Tibial artery (tissue), 4 donors: ENCODE data around the gene NPHP4.

Experiments used
- DNase-seq, 2 donors: peaks; one replicate each; pipeline ENCODE4 v3.0.0-alpha.2; 2019
- H3K27ac ChIP-seq, 2 donors: fragments of 200-600 bp; sonication (generic) in 1 of 2; 1 replicate in 1 of 2; 2 replicates in 1 of 2; pipeline ENCODE4 v1.5.1; 2018 to 2019; ENCODE audit warnings: mild to moderate bottlenecking in 1 of 2
- H3K27me3 ChIP-seq, 2 donors: fragments of 200-600 bp; sonication (generic) in 1 of 2; one replicate each; pipeline versions ENCODE4 v1.5.1 to v1.6.0; 2016 to 2019
- H3K36me3 ChIP-seq, 3 donors: fragments of 200-600 bp; sonication (generic) in 2 of 3; one replicate each; pipeline ENCODE4 v1.5.1; 2016 to 2019; ENCODE audit warnings: mild to moderate bottlenecking in 2 of 3
- H3K4me1 ChIP-seq, 4 donors: fragments of 200-600 bp; sonication (generic) in 2 of 4; 1 replicate in 3 of 4; 2 replicates in 1 of 4; pipeline ENCODE4 v1.5.1; 2016 to 2019
- H3K4me3 ChIP-seq, 2 donors: fragments of 200-600 bp; sonication (generic) in 1 of 2; 1 replicate in 1 of 2; 2 replicates in 1 of 2; pipeline ENCODE4 v1.5.1; 2018 to 2019; ENCODE audit warnings: mild to moderate bottlenecking in 2 of 2
- H3K9me3 ChIP-seq, 3 donors: fragments of 200-600 bp; sonication (generic) in 1 of 3; one replicate each; pipeline ENCODE4 v1.5.1; 2016 to 2019
- intact Hi-C: fragments of 100-400 bp; cut with DNase I; formaldehyde crosslinking; loops from one replicate; pipeline ENCODE4 v1.15.0; 2023; ENCODE audit warnings: low total_unique reads
- TF ChIP-seq, protein P1 (sequence below), 2 experiments: fragments of 200-600 bp in 1 of 2; fragments of 450-650 bp in 1 of 2; IDR thresholded peaks; one replicate each; pipeline ENCODE4 v1.5.1; 2017 to 2019; ENCODE audit warnings: antibody characterized with exemption in 2 of 2, mild to moderate bottlenecking in 1 of 2, moderate library complexity in 1 of 2

NPHP4 gene

DNA sequence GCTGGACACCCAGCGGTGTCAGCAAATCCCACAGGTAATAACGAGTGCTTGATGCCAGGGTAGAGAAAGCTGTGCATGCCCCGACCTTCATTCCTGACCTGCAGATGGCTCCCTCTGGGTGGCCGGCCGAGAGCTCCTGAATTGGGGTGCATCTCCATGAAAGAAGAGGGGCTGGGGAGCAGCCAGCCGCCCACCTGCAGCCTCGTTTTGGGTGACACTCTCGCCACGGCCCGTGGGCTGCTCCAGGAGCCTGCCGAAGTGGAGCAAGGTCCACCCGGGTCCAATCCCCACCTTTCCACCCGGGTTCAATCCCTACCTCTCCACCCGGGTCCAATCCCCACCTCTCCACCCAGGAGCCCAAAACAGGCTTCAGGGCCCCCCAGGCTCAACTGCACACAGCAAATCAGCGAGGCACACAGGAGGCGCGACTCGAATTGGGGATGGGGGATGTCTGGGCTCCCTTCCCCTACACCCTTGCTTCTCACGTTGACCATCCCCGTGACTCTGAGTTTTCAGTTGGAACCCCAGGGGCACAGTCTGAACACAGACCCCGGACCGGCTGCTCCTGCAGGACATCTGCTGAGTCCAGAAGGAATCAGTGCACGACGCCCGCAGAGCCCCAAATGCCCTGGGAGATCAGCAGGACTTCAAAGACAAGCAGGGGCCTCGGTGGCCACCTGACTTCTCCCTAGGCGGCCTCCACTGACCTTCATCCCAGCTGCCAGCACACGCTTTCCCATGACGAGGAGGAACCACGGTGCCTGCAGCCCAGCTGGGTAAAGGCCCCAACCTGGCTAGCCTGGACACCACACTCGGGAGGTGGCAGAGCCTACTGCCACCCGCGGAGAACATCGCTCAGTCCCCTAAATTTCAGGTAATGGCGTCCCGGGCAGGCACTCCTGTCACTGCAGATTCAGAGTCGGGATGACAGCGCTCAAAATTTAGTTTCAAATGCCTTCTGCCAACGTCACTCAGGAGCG is 159.0 kb downstream of the NPHP4 start:
- TF ChIP-seq, protein P1, sequence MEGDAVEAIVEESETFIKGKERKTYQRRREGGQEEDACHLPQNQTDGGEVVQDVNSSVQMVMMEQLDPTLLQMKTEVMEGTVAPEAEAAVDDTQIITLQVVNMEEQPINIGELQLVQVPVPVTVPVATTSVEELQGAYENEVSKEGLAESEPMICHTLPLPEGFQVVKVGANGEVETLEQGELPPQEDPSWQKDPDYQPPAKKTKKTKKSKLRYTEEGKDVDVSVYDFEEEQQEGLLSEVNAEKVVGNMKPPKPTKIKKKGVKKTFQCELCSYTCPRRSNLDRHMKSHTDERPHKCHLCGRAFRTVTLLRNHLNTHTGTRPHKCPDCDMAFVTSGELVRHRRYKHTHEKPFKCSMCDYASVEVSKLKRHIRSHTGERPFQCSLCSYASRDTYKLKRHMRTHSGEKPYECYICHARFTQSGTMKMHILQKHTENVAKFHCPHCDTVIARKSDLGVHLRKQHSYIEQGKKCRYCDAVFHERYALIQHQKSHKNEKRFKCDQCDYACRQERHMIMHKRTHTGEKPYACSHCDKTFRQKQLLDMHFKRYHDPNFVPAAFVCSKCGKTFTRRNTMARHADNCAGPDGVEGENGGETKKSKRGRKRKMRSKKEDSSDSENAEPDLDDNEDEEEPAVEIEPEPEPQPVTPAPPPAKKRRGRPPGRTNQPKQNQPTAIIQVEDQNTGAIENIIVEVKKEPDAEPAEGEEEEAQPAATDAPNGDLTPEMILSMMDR (IDR thresholded peaks at IDR 0.05): no peak

DNA sequence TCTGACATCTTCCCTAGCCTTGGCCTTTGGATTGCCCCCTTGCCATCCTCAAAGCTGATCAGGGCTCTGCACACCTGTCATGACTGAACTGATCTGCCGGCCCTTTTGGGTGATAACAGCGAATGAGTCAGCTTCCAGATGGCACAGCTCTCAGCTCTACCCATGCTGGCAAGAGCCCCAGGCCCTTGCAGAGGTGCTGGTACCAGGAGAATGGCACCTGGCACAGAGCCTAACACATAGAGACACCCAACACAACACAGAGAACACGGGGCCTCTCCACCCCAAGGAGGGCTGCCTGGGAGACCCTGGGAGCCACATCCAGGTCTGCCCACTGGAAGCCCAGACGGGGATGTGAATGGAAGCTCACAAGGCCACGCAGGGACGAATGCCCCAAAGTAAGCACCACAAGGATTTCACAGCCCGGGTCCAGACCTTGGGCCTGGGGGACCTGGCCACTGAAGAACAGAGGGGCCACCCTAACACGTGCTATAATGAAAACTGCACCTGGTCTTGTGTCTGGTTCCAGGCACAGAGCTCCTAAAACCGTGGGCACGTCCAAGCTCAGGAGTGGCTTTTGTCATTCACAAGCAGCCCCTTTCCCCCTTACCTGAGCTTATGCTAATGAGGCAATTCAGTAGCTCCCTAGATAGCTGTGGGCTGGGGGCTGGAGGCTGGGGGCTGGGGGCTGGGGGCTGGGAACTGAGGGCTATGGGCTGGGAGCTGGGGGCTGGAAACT is 160.5 kb downstream of the NPHP4 start:
- Histone ChIP-seq H3K27ac (no peak overlapping the region), H3K4me1 (no peaks in the 10 kb centered on the region), H3K27me3 (peaks cover 0 to 44% of the 10 kb centered on the region in 2 donors), H3K4me3 (no peak overlapping the region), H3K9me3 (no peaks in the 10 kb centered on the region), H3K36me3 (no peaks in the 10 kb centered on the region)
- TF ChIP-seq, protein P1 (IDR thresholded peaks at IDR 0.05): no peak
- DNase-seq: no peak
- intact Hi-C loops: no loop called here

More for the DNA sequence above, 159.0 kb downstream of the NPHP4 start:
- Histone ChIP-seq H3K4me3 (no peak overlapping the region), H3K27me3 (peaks cover 0 to 45% of the 10 kb centered on the region in 2 donors), H3K36me3 (no peaks in the 10 kb centered on the region), H3K4me1 (no peaks in the 10 kb centered on the region), H3K9me3 (no peaks in the 10 kb centered on the region), H3K27ac (no peak overlapping the region)
- no peak for DNase-seq
- intact Hi-C loops: no loop called here

DNA sequence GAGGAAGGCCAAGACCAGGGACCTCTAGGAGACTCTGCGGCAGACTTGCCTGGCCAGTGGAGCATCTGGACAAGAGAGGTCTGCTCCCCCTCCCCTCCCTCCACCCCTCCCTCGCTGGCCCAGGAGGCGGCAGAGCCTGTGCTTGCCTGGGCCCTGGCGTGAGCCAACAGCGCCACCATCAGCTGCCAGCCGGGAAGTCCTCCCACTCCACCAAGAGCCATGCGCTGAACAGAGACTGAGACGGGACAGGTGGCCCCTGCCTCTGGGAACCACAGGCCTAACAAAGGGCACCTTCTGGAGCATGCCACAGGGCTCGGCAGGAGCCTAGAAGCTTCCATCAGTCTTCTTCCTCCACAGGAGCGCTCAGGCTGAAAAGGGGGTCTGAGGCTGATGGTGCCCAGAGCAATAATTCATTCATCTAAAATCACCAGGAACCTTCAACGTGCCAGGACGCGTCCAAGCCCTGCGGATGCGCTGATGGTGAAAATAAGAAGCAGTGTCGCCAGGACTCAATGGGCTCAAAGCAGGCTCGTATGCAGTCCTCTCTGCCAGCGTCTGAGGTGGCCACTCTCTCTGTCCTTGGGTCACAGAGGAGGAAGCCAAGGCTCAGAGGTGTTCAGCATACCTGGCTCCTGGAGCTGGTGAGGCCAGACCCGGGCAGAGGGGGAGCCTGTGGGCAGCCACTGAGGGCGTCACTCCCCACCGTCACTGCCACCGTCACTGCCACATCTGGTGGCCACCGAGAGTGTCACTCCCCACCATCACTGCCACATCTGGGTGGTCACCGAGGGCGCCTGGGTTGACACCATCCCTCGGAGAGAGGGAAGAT is 161.2 kb downstream of the NPHP4 start:
- Histone ChIP-seq H3K9me3 (no peaks in the 10 kb centered on the region), H3K4me1 (no peaks in the 10 kb centered on the region), H3K27ac (no peak overlapping the region), H3K4me3 (no peak overlapping the region), H3K27me3 (peaks cover 0 to 39% of the 10 kb centered on the region in 2 donors), H3K36me3 (no peaks in the 10 kb centered on the region)
- TF ChIP-seq, protein P1 (IDR thresholded peaks at IDR 0.05): no peak
- DNase-seq: no peak
- intact Hi-C loops: no loop called here

DNA sequence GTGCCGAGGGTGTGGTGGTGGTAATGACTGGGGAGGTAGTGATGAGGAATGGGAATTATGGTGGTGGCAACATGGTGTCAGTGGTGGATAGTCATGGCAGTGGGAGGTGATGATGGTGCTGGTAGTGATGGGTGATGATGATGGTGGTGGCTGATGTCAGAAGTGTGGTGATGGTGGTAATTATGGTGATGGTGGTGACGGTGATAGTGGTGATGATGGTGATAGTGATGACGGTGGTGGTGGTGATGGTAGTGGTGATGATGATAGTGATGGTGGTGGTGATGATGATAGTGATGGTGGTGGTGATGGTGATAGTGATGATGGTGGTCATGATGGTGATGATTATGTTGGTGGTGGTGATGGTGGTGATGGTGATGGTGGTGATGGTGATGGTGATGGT is 162.8 kb downstream of the NPHP4 start:
- TF ChIP-seq, protein P1 (IDR thresholded peaks at IDR 0.05): no peak
- Histone ChIP-seq H3K9me3 (no peaks in the 10 kb centered on the region), H3K4me3 (no peak overlapping the region), H3K36me3 (no peaks in the 10 kb centered on the region), H3K27ac (no peak overlapping the region), H3K4me1 (no peaks in the 10 kb centered on the region), H3K27me3 (peaks cover 0 to 37% of the 10 kb centered on the region in 2 donors)
- intact Hi-C loops: no loop called here
- DNase-seq: no peak

DNA sequence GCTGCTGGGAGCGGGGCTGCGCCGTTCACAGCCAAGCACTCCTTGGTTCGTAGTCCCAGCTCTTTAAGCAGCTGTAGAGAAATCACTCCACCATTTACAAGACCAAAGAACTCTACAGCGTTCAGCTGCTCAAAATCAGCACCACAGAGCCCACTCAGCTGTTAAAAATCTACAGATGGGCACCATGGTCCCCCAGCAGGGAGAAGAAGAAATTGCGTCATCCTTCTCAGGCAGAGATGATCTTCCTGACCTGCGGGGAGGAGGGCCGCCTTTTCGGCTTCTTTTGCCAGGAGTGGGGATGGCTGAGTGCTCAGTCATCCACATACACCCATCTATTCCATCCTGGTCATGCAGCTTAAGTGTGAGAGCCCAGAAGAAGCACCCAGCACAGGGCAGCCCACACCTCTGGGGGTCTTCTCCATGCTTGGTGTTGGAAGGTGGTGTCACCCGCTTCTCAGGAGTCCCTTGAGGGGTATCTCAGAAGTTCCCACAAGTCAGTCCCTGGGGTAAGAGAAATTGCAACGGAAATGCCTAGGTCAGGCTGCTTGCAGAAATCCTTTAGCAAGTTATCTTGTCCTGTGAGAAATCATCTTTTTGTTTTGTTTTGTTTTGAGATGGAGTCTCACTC is 163.8 kb downstream of the NPHP4 start:
- no peaks in the 10 kb centered on the region for H3K4me1 ChIP-seq

More for the DNA sequence above, 163.8 kb downstream of the NPHP4 start:
- Histone ChIP-seq H3K27me3 (peaks cover 0 to 28% of the 10 kb centered on the region in 2 donors), H3K9me3 (no peaks in the 10 kb centered on the region), H3K27ac (no peak overlapping the region), H3K36me3 (no peaks in the 10 kb centered on the region), H3K4me3 (no peak overlapping the region)
- intact Hi-C loops: no loop called here
- no peak for DNase-seq
- TF ChIP-seq, protein P1 (IDR thresholded peaks at IDR 0.05): no peak
